ENCODE data around the gene SEC14L5.

SEC14L5 gene

DNA sequence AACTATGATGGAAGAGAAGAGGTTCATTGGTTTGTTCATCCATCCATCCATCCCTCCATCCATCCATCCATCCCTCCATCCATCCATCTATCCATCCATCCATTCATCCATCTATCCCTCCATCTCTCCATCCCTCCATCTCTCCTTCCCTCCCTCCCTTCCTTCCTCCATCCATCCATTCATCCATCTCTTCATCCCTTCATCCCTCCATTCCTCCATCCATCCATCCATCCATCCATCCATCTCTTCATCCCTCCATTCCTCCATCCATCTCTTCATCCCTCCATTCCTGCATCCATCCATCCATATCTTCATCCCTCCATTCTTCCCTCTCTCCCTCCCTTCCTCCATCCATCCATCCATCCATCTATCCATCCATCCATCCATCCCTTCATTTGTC is 11.2 kb upstream of the SEC14L5 start:
- Histone ChIP-seq H4K20me1 (ENCODE audit: insufficient read depth, low read length, poor library complexity, severe bottlenecking) (no peaks in the 10 kb centered on the region), H3F3A (ENCODE audit: low read depth) (no peaks in the 10 kb centered on the region), H2AFZ (ENCODE audit: low read length) (no peak overlapping the region), H3K9ac (ENCODE audit: low read depth, low read length, poor library complexity, severe bottlenecking) (no peak overlapping the region), H3K4me2 (ENCODE audit: low read depth, low read length, poor library complexity, severe bottlenecking) (no peak overlapping the region), H3K9me3 (ENCODE audit: insufficient read depth, low read depth, low read length) (no peaks in the 10 kb centered on the region), H3K36me3 (ENCODE audit: insufficient read depth, low read length) (no peaks in the 10 kb centered on the region), H3K4me1 (ENCODE audit: insufficient read depth, low read length, poor library complexity, severe bottlenecking) (no peaks in the 10 kb centered on the region), H3K79me2 (ENCODE audit: insufficient read depth, low read length) (no peaks in the 10 kb centered on the region), H3K9me2 (replicated peaks; ENCODE audit: low read depth, low read length) (no peaks in the 10 kb centered on the region), H3K27me3 (ENCODE audit: insufficient read depth, low read length, poor library complexity, severe bottlenecking) (no peaks in the 10 kb centered on the region), H3K4me3 (ENCODE audit: low read length, poor library complexity, severe bottlenecking) (no peak overlapping the region)
- TF ChIP-seq, protein P1, sequence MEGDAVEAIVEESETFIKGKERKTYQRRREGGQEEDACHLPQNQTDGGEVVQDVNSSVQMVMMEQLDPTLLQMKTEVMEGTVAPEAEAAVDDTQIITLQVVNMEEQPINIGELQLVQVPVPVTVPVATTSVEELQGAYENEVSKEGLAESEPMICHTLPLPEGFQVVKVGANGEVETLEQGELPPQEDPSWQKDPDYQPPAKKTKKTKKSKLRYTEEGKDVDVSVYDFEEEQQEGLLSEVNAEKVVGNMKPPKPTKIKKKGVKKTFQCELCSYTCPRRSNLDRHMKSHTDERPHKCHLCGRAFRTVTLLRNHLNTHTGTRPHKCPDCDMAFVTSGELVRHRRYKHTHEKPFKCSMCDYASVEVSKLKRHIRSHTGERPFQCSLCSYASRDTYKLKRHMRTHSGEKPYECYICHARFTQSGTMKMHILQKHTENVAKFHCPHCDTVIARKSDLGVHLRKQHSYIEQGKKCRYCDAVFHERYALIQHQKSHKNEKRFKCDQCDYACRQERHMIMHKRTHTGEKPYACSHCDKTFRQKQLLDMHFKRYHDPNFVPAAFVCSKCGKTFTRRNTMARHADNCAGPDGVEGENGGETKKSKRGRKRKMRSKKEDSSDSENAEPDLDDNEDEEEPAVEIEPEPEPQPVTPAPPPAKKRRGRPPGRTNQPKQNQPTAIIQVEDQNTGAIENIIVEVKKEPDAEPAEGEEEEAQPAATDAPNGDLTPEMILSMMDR (conservative IDR thresholded peaks at IDR 0.05; ENCODE audit: low read length): no peak
- no peak for TF ChIP-seq EZH2phosphoT487 (IDR thresholded peaks at IDR 0.05; ENCODE audit: borderline replicate concordance)

DNA sequence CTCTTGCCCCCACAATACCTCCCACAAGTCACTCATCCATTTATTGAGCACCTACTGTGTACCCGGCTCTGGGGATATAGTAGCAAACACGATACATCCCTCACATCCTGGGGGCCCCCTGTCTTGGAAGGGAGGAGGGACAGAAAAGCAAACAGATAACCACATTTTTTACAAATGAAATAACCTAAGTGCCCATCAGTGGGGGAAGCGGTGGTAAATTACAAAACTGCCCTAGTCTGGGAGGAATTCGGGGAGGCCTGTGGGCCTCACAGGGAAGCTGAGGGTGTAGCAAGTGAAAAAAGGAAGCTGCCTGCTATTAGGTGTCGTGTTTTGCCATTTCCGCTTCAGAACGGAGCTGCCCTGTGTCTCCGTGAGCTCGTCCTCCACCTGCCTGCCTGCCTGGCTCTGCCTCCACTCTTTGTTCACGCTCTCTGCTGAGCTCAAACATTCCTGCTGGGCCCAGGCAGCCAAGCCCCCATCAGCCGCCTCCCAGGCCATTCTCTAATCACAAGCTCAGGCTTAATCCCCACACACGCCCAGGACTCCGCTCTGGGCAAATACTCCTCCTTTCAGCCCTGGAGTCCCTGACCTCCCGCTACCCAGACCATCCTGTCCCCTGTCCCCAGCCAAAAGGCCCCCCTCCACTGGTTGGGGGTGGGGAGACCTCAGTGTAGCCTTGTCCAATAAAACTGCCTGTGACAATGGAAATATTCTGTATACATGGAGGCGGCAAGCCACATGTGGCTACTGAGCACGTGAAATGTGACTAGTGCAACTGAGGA is 10.2 kb upstream of the SEC14L5 start:
- no peaks in the 10 kb centered on the region for H3K79me2 ChIP-seq (ENCODE audit: insufficient read depth, low read length)
- H3K4me1 ChIP-seq (ENCODE audit: insufficient read depth, low read length, poor library complexity, severe bottlenecking): no peaks in the 10 kb centered on the region
- H3K9ac ChIP-seq (ENCODE audit: low read depth, low read length, poor library complexity, severe bottlenecking): no peak overlapping the region
- H3K4me3 ChIP-seq (ENCODE audit: low read length, poor library complexity, severe bottlenecking): no peak overlapping the region
- no peaks in the 10 kb centered on the region for H3K9me3 ChIP-seq (ENCODE audit: insufficient read depth, low read depth, low read length)
- H2AFZ ChIP-seq (ENCODE audit: low read length): no peak overlapping the region
- no peaks in the 10 kb centered on the region for H4K20me1 ChIP-seq (ENCODE audit: insufficient read depth, low read length, poor library complexity, severe bottlenecking)
- H3K36me3 ChIP-seq (ENCODE audit: insufficient read depth, low read length): no peaks in the 10 kb centered on the region
- no peaks in the 10 kb centered on the region for H3F3A ChIP-seq (ENCODE audit: low read depth)
- TF ChIP-seq, protein P1 (conservative IDR thresholded peaks at IDR 0.05; ENCODE audit: low read length): no peak
- no peak for TF ChIP-seq EZH2phosphoT487 (IDR thresholded peaks at IDR 0.05; ENCODE audit: borderline replicate concordance)
- no peak overlapping the region for H3K4me2 ChIP-seq (ENCODE audit: low read depth, low read length, poor library complexity, severe bottlenecking)
- H3K9me2 ChIP-seq (replicated peaks; ENCODE audit: low read depth, low read length): no peaks in the 10 kb centered on the region
- no peaks in the 10 kb centered on the region for H3K27me3 ChIP-seq (ENCODE audit: insufficient read depth, low read length, poor library complexity, severe bottlenecking)

DNA sequence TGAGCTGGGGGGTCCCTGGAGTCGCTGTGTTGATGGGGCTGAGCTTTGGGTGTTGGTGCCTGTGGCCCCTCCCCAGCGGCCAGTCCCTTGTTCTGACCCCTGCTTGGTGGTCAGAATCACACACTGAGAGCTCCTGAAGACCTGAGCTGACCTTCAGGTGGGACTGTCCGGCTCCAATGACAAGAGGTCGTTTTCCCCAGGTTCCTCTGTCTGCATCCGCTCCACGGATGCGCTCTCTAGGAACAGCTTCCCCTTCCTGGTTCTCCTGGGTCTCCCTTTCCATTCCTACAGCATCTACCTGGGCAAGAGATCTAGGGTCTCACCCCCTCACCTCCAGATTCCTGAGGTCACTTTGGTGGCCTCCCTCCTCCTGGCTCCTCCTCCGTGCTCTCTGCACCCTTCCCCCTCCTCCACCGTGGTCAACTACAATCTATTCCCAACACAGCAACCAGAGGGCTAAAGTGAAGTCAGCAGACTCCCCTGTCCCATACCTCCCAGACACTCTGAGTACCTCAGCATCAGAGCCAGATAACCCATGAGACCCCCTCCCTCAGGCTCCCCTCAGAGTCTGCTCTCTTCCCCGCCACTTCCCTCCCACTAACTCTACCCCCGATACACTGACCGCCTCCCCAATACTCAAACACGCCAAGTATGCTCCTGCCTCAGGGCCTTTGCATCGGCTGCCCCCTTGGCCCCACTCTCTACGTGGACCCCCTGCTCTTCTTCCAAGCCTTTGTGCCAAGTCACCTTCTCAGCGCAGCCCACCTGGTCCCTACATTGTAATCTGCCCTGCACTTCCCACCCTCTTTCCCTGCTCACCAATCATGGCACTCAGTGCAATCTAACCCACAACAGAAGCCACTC is 9.0 kb upstream of the SEC14L5 start:
- no peak overlapping the region for H3K4me2 ChIP-seq (ENCODE audit: low read depth, low read length, poor library complexity, severe bottlenecking)
- no peaks in the 10 kb centered on the region for H3K9me2 ChIP-seq (replicated peaks; ENCODE audit: low read depth, low read length)
- H2AFZ ChIP-seq (ENCODE audit: low read length): no peak overlapping the region
- H3K4me1 ChIP-seq (ENCODE audit: insufficient read depth, low read length, poor library complexity, severe bottlenecking): no peaks in the 10 kb centered on the region
- TF ChIP-seq EZH2phosphoT487 (IDR thresholded peaks at IDR 0.05; ENCODE audit: borderline replicate concordance): no peak
- TF ChIP-seq, protein P1 (conservative IDR thresholded peaks at IDR 0.05; ENCODE audit: low read length): no peak
- H3K79me2 ChIP-seq (ENCODE audit: insufficient read depth, low read length): no peaks in the 10 kb centered on the region
- H3K9me3 ChIP-seq (ENCODE audit: insufficient read depth, low read depth, low read length): no peaks in the 10 kb centered on the region
- no peak overlapping the region for H3K9ac ChIP-seq (ENCODE audit: low read depth, low read length, poor library complexity, severe bottlenecking)
- no peaks in the 10 kb centered on the region for H3K27me3 ChIP-seq (ENCODE audit: insufficient read depth, low read length, poor library complexity, severe bottlenecking)
- no peaks in the 10 kb centered on the region for H3K36me3 ChIP-seq (ENCODE audit: insufficient read depth, low read length)
- no peaks in the 10 kb centered on the region for H4K20me1 ChIP-seq (ENCODE audit: insufficient read depth, low read length, poor library complexity, severe bottlenecking)
- no peaks in the 10 kb centered on the region for H3F3A ChIP-seq (ENCODE audit: low read depth)
- H3K4me3 ChIP-seq (ENCODE audit: low read length, poor library complexity, severe bottlenecking): no peak overlapping the region

All from Loucy (cell line).